Measurements from ENCODE around the gene PANX2.

- TF ChIP-seq EP300 (IDR thresholded peaks at IDR 0.05) (no peak), CTCF (IDR thresholded peaks at IDR 0.05) (no peak)
Measured at GRCh38 chr22:50173983-50174355, 3.4 kb downstream of the PANX2 start.
